ENCODE measurements around the gene NLRP9.

NLRP9 gene

DNA sequence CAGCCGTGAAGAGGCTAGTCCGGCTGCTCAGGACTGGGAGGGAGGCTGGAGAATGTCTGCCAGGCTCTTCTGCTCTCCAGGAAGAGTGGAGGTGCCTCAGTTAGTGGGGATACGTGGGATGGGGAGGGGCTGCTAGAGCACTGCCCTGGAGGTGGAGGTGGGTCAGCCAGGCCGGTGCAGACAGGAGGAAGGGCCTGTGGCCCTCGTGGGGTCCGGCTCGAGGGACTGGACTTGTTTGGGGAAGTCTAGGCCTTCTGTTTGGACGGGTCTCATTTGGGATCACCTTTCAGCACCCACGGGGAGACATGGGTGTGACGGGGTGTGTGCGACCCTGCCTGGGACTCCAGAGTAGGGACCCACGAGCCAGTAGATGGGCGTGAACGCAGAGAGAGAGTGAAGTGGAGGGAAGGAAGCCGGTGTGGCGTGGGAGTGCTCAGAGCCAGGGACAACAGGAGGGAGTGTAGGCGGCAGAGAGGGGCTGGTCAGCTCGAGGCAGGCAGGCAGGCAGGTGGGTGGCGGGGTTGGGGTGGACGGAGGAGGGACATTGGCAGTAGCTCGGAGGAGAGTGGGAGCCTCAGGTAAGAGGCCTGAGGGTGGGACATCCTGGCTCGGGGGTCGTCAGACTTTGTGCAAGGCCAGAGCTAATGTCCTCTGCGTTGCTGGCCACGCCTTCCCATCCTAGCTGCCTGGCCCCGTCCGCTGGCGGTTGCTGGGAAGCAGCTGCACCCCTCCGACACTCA lies 51.7 kb downstream of the NLRP9 start:
- no peak for DNase-seq

DNA sequence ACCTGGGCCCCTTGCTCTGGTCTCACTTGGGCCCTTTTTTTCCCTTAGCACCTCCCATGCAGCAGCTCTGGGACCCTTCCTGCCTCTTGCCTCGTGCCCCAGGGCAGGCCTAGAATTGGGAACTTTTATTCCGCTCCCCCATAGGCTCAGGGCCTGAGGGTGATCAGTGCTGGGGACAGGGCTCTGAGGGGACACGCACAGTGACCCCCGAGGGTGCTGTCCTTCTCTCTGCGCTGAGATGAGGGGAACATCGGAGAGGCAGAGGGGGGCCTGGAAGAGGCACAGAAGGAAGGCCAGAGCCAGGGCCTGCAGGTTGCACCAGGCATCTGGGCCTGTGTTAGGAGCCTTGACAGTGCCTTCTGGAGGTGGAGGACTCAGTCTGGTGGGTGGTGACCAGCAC lies 52.4 kb downstream of the NLRP9 start:
- no peak for DNase-seq

DNA sequence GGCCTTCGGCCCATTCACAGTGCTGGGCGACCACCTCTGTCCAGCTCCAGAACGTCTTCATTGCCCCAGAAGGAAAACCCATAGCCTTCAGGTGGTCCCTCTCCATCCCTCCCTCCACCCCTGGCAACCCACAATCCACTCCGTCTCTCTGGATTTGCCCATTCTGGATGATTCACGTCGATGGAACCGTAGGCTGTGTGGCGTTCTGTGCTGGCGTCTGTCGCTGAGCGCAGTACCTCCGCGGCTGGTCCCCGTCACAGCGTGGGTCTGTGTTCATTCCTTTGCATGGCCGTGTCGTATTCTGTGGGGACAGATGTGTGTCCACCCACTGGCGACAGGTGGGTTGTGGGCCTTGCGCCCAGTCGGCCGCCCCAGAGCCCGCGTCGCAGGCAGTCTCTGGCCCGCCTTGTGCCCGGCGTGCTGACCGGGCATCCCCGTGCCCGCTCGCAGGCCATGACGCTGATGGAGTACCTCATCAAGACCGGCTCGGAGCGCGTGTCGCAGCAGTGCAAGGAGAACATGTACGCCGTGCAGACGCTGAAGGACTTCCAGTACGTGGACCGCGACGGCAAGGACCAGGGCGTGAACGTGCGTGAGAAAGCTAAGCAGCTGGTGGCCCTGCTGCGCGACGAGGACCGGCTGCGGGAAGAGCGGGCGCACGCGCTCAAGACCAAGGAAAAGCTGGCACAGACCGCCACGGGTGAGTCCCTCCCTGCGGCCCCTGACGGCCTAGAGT lies 53.1 kb downstream of the NLRP9 start:
- no peak for DNase-seq

DNA sequence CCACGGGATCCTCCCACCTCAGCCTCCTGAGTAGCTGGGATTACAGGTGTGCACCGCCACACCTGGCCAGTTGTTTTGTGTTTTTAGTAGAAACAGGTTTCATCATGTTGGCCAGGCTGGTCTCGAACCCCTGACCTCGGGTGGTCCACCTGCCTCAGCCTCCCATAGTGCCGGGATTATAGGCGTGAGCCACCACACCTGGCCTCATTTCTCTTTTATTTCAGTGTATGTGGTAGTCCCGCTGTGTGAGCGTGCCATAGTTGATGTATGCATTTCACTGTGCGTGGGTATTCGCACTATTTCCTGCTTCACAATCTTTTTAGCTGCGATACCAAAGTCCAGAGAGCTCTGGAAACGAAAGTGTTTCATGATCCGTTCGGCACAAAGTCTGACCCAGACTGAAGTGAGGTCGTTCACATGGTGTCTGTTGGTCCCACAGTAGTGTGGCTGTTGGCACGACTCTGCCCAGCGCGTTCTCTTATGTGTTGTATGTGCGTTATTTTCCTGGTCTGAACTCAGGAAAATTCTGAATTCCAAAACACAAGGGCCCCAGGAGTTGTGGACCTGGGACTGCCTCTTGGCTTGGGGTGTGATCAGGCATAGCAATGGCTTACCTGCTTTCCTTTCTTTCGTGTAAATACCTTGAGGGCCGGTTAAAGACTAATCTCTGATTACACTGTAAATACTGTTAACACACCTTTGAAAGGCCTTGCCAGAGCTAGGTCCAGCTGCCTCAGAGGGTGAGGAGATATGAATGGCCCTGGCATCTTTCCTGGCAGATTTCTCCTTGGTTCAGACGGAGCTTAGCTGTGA lies 54.5 kb downstream of the NLRP9 start:
- no peak for DNase-seq

DNA sequence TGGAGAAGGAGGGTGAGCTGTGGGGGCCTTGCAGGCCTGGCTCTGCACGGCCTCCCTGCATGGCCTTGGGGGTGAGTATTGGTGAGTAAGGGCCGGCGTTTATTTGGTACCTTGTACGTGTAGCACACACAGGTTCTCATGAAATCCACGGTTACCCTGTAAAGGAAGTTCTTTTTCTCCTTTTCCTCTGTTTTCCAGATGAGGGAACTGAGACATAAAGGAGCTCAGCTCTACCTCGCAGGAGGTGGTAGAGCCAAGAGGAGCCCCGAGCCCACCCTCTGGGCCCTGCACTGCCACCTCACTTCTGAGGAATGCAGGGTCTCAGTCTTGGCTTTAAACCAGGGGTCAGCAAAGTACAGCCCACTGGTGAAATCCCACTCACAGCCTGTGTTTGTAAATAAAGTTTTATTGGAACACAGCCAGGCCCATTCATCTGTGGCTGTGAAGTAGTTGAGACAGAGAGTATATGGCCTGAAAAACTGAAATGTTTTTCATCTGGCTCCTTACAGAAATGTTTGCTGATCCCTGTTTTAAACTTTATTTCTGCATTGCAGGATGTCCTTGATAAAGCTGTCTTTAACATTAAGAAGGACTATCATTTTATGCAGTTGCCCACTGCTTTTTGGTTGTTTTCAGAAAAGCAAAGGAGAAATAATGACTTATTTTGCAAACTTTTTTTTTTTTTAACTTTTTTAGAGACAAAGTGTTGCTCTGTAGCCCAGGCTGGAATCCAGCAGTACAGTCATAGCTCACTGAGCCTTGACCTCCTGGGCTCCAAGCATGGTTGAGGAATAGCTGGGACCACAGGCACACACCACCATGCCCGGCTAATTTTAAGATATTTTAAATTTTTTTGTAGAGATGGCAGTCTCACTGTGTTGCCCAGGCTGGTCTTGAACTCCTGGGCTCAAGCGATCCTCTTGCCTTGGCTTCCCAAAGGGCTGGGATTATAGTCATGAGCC lies 56.8 kb downstream of the NLRP9 start:
- no peak for DNase-seq

DNA sequence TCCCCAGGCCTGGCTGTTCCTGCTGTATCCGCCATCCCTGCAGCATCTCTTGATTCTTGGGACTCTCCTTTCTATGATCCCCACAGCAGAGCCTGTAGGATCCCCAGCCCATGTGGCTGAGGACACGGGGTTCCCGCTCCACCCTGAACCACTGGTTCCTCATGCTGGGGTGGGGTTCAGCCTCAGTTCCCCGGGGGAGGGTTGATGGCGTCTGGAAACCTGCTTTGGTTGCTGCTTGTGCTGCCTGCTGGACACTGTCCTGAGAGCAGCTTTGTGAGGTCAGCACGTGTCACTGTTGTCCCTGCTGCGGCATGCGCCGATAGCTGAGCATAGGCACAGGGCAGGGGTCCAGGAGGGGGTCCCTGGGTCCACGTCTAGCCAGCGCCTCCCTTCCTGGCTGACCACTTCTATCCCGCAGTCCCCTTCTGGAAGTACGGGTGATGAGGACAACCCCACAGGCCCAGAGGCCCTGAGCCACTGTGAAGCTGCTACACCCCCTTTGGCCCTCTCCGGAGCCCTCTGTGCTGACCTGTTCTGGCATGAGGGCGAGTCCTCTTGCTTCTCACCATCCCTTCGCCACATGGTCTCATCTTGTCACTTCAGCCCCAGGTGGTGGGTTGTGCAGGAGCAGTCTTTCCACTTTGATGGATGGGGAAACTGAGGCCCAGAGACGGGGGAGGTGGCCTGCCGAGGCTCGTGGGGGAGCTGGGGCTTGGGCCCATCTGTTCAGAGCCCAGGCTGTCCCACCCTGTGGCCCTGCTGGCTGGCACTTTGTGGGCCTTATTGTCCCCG lies 57.7 kb downstream of the NLRP9 start:
- DNase-seq: no peak

DNA sequence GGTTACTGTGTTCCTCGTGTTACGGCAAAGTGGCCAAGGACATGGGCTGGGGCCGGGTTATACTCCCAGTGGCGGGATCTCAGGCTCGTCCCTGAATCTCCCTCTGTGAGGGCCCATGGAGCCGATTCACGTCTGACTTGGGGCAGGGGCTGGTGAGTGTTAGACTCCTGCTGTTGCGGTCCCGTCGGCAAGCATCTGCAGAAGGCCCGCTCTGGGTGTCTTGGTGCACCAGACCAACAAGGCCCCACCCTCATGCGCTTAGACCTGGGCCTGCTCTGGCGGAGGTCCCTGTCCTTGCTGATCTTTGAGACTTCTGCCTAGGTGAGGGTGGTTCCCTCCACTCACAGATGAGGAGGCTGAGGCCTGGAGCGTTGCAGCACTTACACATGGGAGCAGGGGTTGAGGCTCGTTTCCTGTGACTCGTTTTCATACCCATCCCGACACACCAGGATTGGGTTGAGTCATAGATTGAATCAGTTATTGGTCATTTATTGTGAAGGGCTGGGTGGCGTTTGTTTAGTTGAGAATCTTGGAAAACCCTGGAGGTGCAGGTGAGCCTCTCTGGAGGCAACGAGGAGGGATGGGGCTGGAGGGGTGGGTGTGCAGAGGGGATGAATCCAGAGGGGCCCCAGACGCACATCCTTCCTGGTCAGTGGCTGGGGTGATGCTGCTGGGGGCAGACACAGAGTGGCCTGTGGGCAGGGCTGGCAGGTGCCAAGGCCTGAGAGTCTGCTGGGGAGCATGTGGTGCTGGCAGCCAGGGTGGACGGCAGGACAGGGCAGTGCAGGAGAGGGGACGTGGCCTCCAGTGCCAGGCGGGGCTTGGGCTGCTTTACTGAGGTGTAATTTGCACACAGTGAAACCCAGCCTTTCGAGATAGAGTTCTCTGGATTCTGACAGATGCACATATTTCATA lies 58.6 kb downstream of the NLRP9 start:
- no peak for DNase-seq

DNA sequence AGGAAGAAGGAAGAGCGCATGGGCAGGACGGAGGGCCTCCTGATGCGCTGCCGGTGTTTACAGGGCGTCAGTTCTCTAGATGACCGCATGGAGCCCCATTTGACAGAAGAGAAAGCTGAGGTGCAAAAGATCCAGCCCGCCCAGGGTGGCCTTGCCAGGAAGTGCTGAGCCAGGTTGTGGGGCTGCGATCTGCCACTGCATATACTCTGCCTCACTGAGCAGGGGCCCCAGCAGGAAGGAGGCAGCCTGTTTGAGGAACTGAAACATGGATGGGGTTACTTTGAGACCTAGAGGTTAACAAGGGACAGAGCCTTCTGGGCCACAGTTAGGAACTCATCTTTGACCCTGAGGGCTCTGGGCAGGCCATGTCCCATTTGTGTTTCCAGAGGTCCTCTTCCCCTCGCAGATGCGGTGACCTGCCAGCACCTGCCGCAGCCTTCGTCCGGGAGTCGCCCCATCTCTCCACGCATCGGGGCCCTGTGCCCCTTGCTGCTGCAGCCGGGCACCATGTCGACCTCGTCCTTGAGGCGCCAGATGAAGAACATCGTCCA lies 60.0 kb downstream of the NLRP9 start:
- no peak for DNase-seq

DNA sequence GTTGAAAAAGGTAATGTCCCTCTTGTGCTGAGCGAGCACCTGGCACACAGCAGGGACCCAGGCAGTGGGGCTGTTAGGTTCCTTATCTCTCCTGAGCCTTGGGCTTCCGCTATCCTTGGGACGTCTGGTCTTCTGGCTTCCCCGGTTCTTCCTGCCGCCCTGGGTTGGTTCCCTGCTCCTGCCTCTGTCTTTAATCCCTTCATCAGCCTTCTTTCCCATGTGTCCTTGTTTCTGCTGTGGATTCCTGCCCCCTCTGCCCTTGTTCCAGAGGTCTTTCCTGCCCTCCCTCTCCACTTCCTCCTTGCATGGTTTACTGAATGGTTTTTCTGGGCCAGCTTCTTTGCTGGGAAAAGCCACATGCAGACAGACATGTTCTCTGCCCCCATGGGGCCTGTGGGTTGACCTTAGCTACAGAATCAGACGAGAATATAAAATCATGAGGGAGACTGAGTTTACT lies 60.6 kb downstream of the NLRP9 start:
- no peak for DNase-seq

DNA sequence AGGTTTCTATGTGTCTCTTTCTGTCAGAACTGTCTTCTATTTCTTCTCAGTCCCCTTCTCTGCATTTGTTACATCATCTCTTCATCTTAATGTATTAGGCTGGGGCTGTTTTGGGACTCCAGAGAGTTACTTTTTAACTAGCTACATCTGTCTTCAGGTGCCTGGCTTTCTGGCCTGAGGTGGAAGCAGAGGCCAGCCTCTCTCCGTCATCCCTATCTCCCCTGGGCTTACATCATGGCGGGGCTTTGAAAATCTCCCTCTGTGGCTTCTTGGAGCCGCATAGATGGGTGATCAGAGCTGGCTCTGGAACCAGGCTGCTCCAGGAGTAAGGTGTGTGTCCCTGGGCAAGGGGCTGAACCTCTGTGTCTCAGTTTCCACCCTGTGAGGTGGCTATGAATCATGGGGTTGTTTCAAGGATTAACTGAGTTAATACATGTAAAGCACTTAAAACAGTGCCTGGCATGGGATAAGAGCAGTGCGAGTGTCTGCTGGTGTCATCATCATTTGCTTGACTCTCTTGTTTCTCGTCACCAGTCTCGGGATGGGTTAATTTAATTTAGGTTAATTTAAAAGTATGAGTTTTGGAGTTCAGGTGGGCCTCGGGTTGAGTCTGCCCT lies 61.2 kb downstream of the NLRP9 start:
- DNase-seq: no peak

DNA sequence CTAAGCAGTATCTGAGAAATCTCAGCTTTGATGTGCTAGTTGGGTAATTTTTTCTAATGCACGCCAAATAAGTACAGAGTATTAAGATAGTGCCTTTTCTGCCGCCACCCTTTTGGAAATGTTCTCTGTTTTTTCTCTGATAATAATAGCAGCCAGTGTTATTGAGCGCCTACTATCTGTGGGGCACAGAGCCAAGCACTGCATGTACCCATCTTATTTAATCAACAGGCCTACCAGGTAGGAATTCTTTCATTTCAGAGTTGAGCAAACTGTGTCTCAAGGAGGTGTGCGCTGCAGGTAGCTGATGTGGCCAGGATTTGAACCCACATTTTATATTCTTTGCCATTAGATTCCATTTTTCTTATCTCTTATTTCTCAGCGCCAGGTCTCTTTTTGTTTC lies 61.8 kb downstream of the NLRP9 start:
- no peak for DNase-seq

DNA sequence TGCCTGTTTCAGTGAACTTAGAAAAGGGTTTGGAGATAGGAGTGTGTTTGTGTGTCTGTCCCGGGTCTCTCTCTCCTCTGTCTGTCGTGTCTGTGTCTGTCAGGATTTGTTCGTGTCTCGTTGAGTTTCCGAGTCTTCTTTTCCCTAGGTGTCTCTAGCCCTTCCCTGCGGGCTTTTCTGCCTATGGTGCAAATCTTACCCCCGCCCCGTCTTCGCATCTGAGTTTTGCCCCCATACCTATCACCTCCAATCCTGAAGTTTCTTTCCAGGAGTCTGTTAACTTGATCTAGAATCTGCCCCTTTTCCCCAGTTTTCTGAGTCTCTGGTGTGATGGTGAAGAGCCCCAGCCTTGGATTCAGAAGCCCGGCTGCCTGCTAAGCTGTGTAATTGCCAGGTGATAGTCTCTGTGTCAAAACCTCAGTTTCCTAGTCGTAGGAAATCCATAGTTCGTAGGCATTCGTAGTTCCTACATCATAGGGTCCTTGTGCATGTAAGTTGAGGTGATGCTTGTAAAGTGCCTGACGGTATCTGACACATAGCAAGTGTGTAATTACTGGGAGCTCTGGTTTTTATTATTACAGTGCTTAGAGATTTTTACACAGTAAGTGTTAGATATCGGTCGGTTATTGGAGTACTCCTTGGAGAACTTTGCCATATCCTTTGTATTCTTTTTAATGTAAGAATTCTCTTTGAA lies 62.4 kb downstream of the NLRP9 start:
- DNase-seq: peak; percentile 70

DNA sequence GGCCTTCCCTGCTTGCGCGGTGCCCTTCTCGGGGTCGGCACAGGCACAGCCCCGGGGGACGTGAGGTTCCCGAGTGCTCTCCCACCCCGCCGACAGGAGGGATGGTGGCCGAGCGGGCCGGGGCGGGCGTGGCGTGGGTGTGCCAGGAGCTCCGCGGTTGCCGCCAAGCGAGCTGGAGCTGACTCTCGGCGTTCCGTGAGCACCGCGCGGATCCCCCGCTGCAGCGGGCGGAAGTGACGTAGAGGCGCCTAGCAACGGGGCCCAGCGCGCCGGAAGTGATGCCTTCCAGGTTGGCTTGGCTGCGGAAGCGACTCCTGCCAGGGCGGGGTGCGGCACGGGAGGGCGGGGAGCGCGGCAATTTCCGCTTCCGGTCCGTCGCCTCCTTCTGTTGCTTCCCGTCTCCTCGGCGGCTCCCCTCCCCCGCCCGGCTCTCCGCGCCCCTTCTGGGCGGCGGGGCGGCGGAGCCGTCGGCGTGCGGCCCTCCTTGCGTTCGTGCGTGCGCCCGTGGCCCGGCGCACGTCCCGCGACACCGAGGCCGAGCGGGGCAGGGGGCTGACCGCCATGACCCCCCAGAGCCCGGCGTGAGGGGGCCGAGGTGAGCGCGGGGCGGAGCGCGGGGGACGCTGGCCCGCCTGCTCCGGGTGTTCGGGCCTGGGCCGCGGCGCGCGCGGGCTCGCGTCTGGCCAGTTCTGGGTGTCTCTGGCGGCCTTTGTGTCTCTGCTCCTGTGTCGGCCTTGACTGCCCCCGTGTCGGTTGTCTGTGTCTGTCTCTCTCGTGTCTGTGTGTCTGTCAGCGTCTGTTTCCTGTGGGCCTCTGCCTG lies 63.2 kb downstream of the NLRP9 start, which contains the start of gene EPN1:
TSS of gene EPN1 (plus strand) at position 386 of the 820 bp plus-strand sequence. CDS start 3,402 bp downstream, outside the sequence.
- DNase-seq: peak; percentile 100

DNA sequence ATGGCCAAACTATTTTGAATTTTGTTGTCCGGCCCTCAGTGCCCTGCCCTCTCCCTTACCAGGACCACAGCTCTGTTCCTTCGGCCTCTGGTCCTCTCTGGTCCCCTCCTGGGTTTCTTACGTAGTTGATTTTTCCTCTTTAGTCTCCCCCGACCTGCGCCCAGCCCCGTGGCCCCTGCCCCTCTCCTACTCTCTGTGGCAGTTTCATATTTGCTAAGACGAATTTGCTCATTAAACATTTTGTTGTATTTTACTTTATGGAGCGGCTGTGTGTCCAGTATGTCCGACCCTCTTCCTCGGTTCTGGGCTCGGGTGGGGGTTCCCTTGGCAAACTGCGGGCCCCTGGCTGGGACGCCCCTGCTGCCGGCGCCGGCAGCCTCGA lies 63.8 kb downstream of the NLRP9 start:
- no peak for DNase-seq

DNA sequence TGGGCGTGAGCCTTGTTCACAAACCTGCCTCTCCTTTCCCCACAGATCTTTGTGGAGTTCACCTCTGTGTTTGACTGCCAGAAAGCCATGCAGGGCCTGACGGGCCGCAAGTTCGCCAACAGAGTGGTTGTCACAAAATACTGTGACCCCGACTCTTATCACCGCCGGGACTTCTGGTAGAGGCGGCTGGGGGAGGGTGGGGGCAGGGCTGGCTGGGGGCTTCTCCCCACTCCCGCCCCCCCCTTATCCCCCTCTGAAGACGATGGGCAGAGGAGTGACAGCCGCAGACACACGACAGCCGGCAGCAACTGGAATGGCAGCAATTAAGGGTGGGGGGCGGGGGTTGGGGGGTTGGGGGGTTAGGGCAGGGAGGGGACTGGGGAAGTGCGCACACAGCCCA lies 64.3 kb downstream of the NLRP9 start:
- DNase-seq: no peak

DNA sequence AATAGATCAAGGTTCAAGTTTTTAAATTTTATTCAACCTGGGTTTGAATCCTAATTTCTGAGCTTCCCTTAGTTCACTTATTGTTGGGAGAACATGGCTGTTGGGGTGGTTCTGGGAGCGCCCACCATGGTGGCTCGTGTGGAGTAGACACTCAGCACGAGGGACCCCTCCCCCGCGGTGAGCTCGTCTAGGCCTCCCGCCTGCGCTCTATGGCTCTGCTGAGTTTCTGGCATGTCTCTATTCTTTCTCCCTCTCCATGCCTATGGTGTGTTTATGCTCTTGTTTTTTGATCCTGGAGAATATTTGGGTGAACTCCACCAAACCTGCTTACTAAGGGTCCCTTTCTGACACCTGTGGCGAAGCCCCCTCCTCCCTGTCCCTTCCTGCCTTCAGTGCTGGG lies 64.7 kb downstream of the NLRP9 start:
- peak; percentile 64 for DNase-seq

DNA sequence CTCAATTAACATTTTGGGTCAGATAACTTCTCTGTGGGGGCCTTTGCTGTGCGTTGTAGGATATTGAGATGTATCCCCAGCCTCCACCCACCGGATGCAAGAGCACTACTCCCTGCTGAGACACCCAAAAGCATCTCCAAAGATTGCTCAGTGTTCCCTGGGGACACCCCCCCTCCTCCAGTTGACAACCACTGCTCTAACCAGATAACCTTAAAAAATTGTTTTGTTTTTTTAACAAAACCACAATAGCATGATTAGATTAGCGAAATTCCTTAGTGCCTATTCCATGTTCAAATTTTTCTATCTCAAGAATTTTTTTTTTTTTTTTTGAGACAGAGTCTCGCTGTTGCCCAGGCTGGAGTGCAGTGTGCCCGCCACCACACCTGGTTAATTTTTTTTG lies 65.8 kb downstream of the NLRP9 start:
- no peak for DNase-seq

DNA sequence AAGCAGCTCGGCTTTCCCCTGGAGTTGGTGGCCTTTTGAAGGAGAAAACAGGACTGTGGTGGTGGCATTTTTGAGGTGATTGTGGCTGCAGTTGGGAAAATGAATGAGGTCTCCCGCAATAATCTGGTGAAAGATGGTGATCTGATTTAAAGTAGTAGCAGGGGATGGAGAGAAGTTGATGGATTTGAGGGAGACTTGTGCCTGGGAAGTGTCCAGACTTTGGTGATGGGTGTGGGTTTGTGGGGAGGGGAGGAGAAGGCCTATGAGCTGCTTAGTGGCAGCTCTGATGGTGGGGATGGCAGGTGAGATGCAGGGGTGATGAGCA lies 67.2 kb downstream of the NLRP9 start:
- no peak for DNase-seq

All from NCI-H2227 treated with DMSO at 0.1 percent for 48 hours (cell line).